WTC11 (cell line): ENCODE measurements around the gene NR1D1. TPM values are rescaled to one million over a fixed set of nuclear protein-coding genes. Genes with fewer than 3 reads are reported as not detected.

Experiments used
- ATF1 ChIP-seq: sonication (generic); formaldehyde crosslinking; IDR thresholded peaks from 2 replicates; pipeline ENCODE4 v1.8.1; 2023; ENCODE audit warnings: mild to moderate bottlenecking, moderate library complexity, missing genetic modification reagents
- CREB1 ChIP-seq: sonication (generic); formaldehyde crosslinking; IDR thresholded peaks from 2 replicates; pipeline ENCODE4 v1.8.0; 2023; ENCODE audit warnings: mild to moderate bottlenecking, missing genetic modification reagents
- CREM ChIP-seq: sonication (generic); formaldehyde crosslinking; IDR thresholded peaks from 2 replicates; pipeline ENCODE4 v1.8.1; 2022; ENCODE audit warnings: mild to moderate bottlenecking, missing genetic modification reagents, moderate library complexity
- E2F1 ChIP-seq: sonication (generic); formaldehyde crosslinking; IDR thresholded peaks from 2 replicates; pipeline ENCODE4 v1.8.0; 2022; ENCODE audit warnings: mild to moderate bottlenecking, missing genetic modification reagents
- E2F5 ChIP-seq: sonication (generic); formaldehyde crosslinking; IDR thresholded peaks from 2 replicates; pipeline ENCODE4 v1.8.1; 2022; ENCODE audit warnings: mild to moderate bottlenecking, moderate library complexity, missing genetic modification reagents
- ETV6 ChIP-seq: sonication (generic); formaldehyde crosslinking; IDR thresholded peaks from 2 replicates; pipeline ENCODE4 v1.8.1; 2022; ENCODE audit warnings: mild to moderate bottlenecking, missing genetic modification reagents
- FOXK1 ChIP-seq: sonication (generic); formaldehyde crosslinking; IDR thresholded peaks from 2 replicates; pipeline ENCODE4 v1.8.0; 2022; ENCODE audit warnings: mild to moderate bottlenecking, moderate library complexity, missing genetic modification reagents
- GRHL2 ChIP-seq: fragments of 250-450 bp; sonication (Bioruptor Pico); IDR thresholded peaks from 2 replicates; pipeline ENCODE4 v1.8.0; 2022; ENCODE audit warnings: mild to moderate bottlenecking, moderate library complexity; ENCODE audit not compliant: insufficient replicate concordance, severe bottlenecking
- GTF2I ChIP-seq: fragments of 250-450 bp; sonication (Bioruptor Pico); conservative IDR thresholded peaks from 2 replicates; pipeline ENCODE4 v1.4.0; 2021; ENCODE audit warnings: mild to moderate bottlenecking
- HMGA2 ChIP-seq: fragments of 250-450 bp; sonication (Bioruptor Pico); IDR thresholded peaks from 2 replicates; pipeline ENCODE4 v1.4.0; 2021; ENCODE audit warnings: mild to moderate bottlenecking, moderate library complexity
- IRF1 ChIP-seq: sonication (generic); formaldehyde crosslinking; IDR thresholded peaks from 2 replicates; pipeline ENCODE4 v1.8.0; 2023; ENCODE audit warnings: missing genetic modification reagents
- MAX ChIP-seq: sonication (generic); formaldehyde crosslinking; IDR thresholded peaks from 2 replicates; pipeline ENCODE4 v1.8.0; 2022; ENCODE audit warnings: mild to moderate bottlenecking, missing genetic modification reagents
- MLX ChIP-seq: sonication (generic); formaldehyde crosslinking; IDR thresholded peaks from 2 replicates; pipeline ENCODE4 v1.8.1; 2023; ENCODE audit warnings: mild to moderate bottlenecking, missing genetic modification reagents, moderate library complexity
- NR1H2 ChIP-seq: sonication (generic); formaldehyde crosslinking; IDR thresholded peaks from 2 replicates; pipeline ENCODE4 v1.9.0; 2021; ENCODE audit warnings: mild to moderate bottlenecking, moderate library complexity, missing genetic modification reagents
- NR2C2 ChIP-seq: sonication (generic); formaldehyde crosslinking; IDR thresholded peaks from 2 replicates; pipeline ENCODE4 v1.8.0; 2022; ENCODE audit warnings: mild to moderate bottlenecking, missing genetic modification reagents
- OVOL2 ChIP-seq: fragments of 250-450 bp; sonication (Bioruptor Pico); IDR thresholded peaks from 2 replicates; pipeline ENCODE4 v1.9.0; 2021; ENCODE audit warnings: mild to moderate bottlenecking, borderline replicate concordance
- PRDM15 ChIP-seq: sonication (generic); formaldehyde crosslinking; IDR thresholded peaks from 2 replicates; pipeline ENCODE4 v1.8.0; 2022; ENCODE audit warnings: missing genetic modification reagents
- SMAD4 ChIP-seq: sonication (generic); formaldehyde crosslinking; IDR thresholded peaks from 2 replicates; pipeline ENCODE4 v1.8.0; 2022; ENCODE audit warnings: mild to moderate bottlenecking, missing genetic modification reagents
- TCF7 ChIP-seq: sonication (generic); formaldehyde crosslinking; IDR thresholded peaks from 2 replicates; pipeline ENCODE4 v1.8.0; 2022; ENCODE audit warnings: mild to moderate bottlenecking, low read depth, missing genetic modification reagents, moderate library complexity
- TEAD1 ChIP-seq: sonication (generic); formaldehyde crosslinking; IDR thresholded peaks from 2 replicates; pipeline ENCODE4 v1.8.0; 2022; ENCODE audit warnings: mild to moderate bottlenecking, missing genetic modification reagents
- TEAD4 ChIP-seq: sonication (generic); formaldehyde crosslinking; IDR thresholded peaks from 2 replicates; pipeline ENCODE4 v1.8.0; 2022; ENCODE audit warnings: mild to moderate bottlenecking, missing genetic modification reagents
- USF1 ChIP-seq: sonication (generic); formaldehyde crosslinking; IDR thresholded peaks from 2 replicates; pipeline ENCODE4 v1.8.0; 2022; ENCODE audit warnings: mild to moderate bottlenecking, missing genetic modification reagents
- ZBTB21 ChIP-seq: sonication (generic); formaldehyde crosslinking; IDR thresholded peaks from 2 replicates; pipeline ENCODE4 v1.8.1; 2023; ENCODE audit warnings: mild to moderate bottlenecking, missing genetic modification reagents, borderline replicate concordance
- ZNF232 ChIP-seq: sonication (generic); formaldehyde crosslinking; IDR thresholded peaks from 2 replicates; pipeline ENCODE4 v1.8.0; 2022; ENCODE audit warnings: mild to moderate bottlenecking, missing genetic modification reagents
- ZNF263 ChIP-seq: sonication (generic); formaldehyde crosslinking; IDR thresholded peaks from 2 replicates; pipeline ENCODE4 v1.8.1; 2022; ENCODE audit warnings: low read depth, mild to moderate bottlenecking, moderate library complexity, missing genetic modification reagents
- ZNF317 ChIP-seq: sonication (generic); formaldehyde crosslinking; IDR thresholded peaks from 2 replicates; pipeline ENCODE4 v1.8.1; 2023; ENCODE audit warnings: low read depth, mild to moderate bottlenecking, moderate library complexity, missing genetic modification reagents, borderline replicate concordance
- ZNF416 ChIP-seq: fragments of 250-450 bp; sonication (Bioruptor Pico); IDR thresholded peaks from 2 replicates; pipeline ENCODE4 v1.9.0; 2021; ENCODE audit warnings: mild to moderate bottlenecking, inconsistent platforms
- ZNF425 ChIP-seq: fragments of 250-450 bp; sonication (Bioruptor Pico); conservative IDR thresholded peaks from 2 replicates; pipeline ENCODE4 v1.9.0; 2021; ENCODE audit warnings: mild to moderate bottlenecking
- ZNF671 ChIP-seq: fragments of 250-450 bp; sonication (Bioruptor Pico); IDR thresholded peaks from 2 replicates; pipeline ENCODE4 v1.8.0; 2021; ENCODE audit warnings: mild to moderate bottlenecking
- total RNA-seq: library from RNA; stranded (reverse); gene quantifications from 3 replicates; pipeline ENCODE4 v1.2.3, GENCODE V29; 2021

NR1D1 gene
- total RNA-seq, 1 experiment from 2014 or later = 5.6 TPM

GRCh38 chr17:40122999-40123810 is 22.8 kb upstream of the NR1D1 start (continued):
- no peak for TF ChIP-seq PRDM15
- TF ChIP-seq TCF7 (CRISPR knock-in tag) = no peak
- TF ChIP-seq ZNF317 (CRISPR knock-in tag) = no peak
- no peak for TF ChIP-seq MLX (CRISPR knock-in tag)
- TF ChIP-seq IRF1 = no peak
- no peak for TF ChIP-seq SMAD4
- TF ChIP-seq ZNF671 = no peak
- no peak for TF ChIP-seq NR2C2 (CRISPR knock-in tag)
- TF ChIP-seq ZNF416 = no peak
- no peak for TF ChIP-seq ZNF232 (CRISPR knock-in tag)
- TF ChIP-seq CREM (CRISPR knock-in tag) = no peak
- no peak for TF ChIP-seq HMGA2
- no peak for TF ChIP-seq TEAD1 (CRISPR knock-in tag)
- TF ChIP-seq OVOL2 = no peak
- no peak for TF ChIP-seq USF1 (CRISPR knock-in tag)
- TF ChIP-seq CREB1 = no peak
- TF ChIP-seq ZNF425 (CRISPR knock-in tag) = no peak
- TF ChIP-seq ZNF263 (CRISPR knock-in tag) = no peak
- 0 out of 2 replicates have a peak, but pooled peaks have one; percentile 57 for TF ChIP-seq FOXK1 (CRISPR knock-in tag)
- no peak; the same call in 1 of the 2 replicates for TF ChIP-seq ETV6 (CRISPR knock-in tag)
- TF ChIP-seq E2F1 (CRISPR knock-in tag) = no peak
- TF ChIP-seq TEAD4 (CRISPR knock-in tag) = no peak
- TF ChIP-seq ATF1 (CRISPR knock-in tag) = no peak
- 0 out of 2 replicates have a peak, but pooled peaks have one; percentile 27 for TF ChIP-seq E2F5
- no peak for TF ChIP-seq NR1H2 (CRISPR knock-in tag)
- TF ChIP-seq GRHL2 (CRISPR knock-in tag) = no peak
- no peak for TF ChIP-seq GTF2I (CRISPR knock-in tag)
- TF ChIP-seq ZBTB21 = no peak
- 0 out of 2 replicates have a peak, but pooled peaks have one; percentile 13 for TF ChIP-seq MAX (CRISPR knock-in tag)
